Brain microvascular endothelial cell (primary cell): Measurements from ENCODE around the gene ORM2.

Experiments used
- DNase-seq: peaks from one replicate; pipeline ENCODE4 v3.0.0-alpha.2; 2020
- H3K27ac ChIP-seq: fragments of 250-450 bp; sonication (Bioruptor Pico); 2 replicates; pipeline ENCODE4 v1.5.1; 2020; ENCODE audit warnings: mild to moderate bottlenecking, moderate library complexity
- H3K27me3 ChIP-seq: fragments of 250-450 bp; sonication (Bioruptor Pico); replicated peaks from 2 replicates; pipeline ENCODE4 v1.5.1; 2020; ENCODE audit warnings: mild to moderate bottlenecking
- H3K36me3 ChIP-seq: fragments of 250-450 bp; sonication (Bioruptor Pico); replicated peaks from 2 replicates; pipeline ENCODE4 v1.5.1; 2020; ENCODE audit warnings: mild to moderate bottlenecking
- H3K4me3 ChIP-seq: 2 replicates; pipeline ENCODE4 v1.5.1; 2011; ENCODE audit warnings: low read depth, mild to moderate bottlenecking, control low read depth, low read length, moderate library complexity
- in situ Hi-C: cut with HindIII; loops from 2 replicates; pipeline ENCODE4 v1.10.0; 2017; ENCODE audit warnings: low sequenced_read_pairs, low pct_ligation_motif_present
- TF ChIP-seq, protein P1 (sequence below): IDR thresholded peaks from 2 replicates; pipeline ENCODE4 v1.5.1; 2011; ENCODE audit warnings: low read depth, mild to moderate bottlenecking, moderate library complexity, low read length, control low read depth, inconsistent platforms; ENCODE audit errors: missing control alignments

The ORM2 gene

DNA sequence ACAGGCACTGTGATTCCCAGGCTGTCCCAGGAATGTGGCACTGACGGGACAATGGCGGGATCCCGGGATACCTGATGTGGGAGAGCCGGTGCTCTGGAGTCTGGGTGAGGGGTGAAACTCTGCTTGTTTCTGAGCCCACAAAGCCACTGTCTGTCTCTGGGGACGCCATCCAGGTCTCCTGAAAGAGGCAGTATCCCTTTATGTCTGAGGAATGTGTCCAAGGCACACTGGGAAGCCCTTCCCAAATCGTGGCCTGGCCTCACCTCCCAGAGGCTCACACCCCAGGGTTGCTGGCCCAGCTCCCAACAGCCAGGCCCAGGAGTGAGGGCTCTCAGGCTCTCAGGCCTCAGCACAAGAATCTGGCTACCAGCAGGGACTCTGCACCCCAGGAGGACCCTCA, 27.1 kb downstream of the ORM2 start:
- Histone ChIP-seq H3K4me3 (no peak overlapping the region), H3K27me3 (no peaks in the 10 kb centered on the region), H3K36me3 (peaks cover 52% of the 10 kb centered on the region), H3K27ac (no peak overlapping the region)
- in situ Hi-C loops, result no loop called here
- DNase-seq, result no peak
- TF ChIP-seq, protein P1, sequence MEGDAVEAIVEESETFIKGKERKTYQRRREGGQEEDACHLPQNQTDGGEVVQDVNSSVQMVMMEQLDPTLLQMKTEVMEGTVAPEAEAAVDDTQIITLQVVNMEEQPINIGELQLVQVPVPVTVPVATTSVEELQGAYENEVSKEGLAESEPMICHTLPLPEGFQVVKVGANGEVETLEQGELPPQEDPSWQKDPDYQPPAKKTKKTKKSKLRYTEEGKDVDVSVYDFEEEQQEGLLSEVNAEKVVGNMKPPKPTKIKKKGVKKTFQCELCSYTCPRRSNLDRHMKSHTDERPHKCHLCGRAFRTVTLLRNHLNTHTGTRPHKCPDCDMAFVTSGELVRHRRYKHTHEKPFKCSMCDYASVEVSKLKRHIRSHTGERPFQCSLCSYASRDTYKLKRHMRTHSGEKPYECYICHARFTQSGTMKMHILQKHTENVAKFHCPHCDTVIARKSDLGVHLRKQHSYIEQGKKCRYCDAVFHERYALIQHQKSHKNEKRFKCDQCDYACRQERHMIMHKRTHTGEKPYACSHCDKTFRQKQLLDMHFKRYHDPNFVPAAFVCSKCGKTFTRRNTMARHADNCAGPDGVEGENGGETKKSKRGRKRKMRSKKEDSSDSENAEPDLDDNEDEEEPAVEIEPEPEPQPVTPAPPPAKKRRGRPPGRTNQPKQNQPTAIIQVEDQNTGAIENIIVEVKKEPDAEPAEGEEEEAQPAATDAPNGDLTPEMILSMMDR, result no peak

DNA sequence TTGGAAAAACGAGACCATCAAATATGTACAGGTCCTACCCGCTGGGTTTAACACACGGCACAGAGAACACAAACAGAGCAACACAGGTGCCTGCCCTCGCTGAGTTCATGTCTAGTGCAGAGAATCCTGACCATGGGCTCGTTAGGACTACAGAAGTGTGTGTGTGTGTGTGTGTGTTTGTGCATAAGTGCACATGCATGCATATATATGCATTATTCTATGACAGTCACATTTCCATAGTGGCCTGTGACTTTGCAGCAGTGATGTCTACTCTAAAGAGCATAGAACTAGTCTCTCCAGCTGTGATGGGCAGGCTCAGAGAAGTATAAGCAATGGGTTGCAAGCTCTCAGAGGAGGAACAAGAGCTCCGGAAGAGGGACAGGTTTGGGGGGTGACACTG, 27.7 kb downstream of the ORM2 start:
- H3K27ac ChIP-seq, result no peak overlapping the region
- H3K36me3 ChIP-seq, result peaks cover 57% of the 10 kb centered on the region
- TF ChIP-seq, protein P1, result no peak
- H3K27me3 ChIP-seq, result no peaks in the 10 kb centered on the region
- DNase-seq, result no peak
- H3K4me3 ChIP-seq, result no peak overlapping the region
- in situ Hi-C loops, result no loop called here

DNA sequence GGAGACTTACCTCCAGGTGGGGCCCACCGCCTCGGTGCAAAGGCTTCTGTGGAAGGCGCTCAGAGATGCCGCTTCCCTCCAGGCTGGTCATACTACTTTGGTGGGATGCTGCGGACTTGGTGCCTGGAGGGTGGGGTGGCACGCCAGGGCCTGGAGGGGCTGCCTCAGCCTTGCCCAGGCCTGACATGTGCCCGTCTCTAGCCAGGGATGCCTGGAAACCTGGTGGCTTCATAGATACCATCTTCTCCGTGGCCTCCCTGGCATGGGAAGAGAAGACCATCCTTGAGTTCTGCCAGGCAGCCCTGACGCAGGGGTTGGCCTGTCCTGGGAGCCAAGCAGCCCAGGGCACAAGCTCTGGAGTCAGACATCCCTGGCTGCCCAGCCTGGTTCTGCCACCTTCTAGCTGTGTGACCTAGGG, 28.3 kb downstream of the ORM2 start:
- DNase-seq, result no peak
- TF ChIP-seq, protein P1, result no peak
- Histone ChIP-seq H3K27ac (no peak overlapping the region), H3K27me3 (no peaks in the 10 kb centered on the region), H3K36me3 (peaks cover 61% of the 10 kb centered on the region), H3K4me3 (no peak overlapping the region)
- in situ Hi-C loops, result no loop called here

DNA sequence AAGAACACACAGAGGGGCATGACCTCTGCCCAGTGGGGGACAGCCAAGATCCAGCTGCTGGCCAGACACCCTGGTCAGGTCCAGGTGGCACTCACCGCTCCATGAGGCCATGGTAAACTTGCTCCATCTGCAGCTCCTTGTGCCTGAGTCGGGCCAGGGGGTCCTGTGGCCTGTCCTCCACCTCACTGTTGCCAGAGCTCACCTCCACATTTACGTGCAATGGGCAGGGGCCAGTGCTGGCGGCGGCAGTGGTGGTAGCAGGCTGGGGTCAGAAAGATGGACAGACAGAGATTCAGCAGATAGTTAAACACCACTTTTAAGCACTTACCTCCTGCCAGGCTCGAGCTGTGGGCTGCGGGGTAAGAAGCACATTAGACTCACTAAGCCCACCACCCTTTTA, 30.1 kb downstream of the ORM2 start:
- TF ChIP-seq, protein P1, result no peak
- no peak for DNase-seq
- Histone ChIP-seq H3K36me3 (peaks cover 61% of the 10 kb centered on the region), H3K4me3 (no peak overlapping the region), H3K27ac (no peak overlapping the region), H3K27me3 (no peaks in the 10 kb centered on the region)
- in situ Hi-C loops, result no loop called here

DNA sequence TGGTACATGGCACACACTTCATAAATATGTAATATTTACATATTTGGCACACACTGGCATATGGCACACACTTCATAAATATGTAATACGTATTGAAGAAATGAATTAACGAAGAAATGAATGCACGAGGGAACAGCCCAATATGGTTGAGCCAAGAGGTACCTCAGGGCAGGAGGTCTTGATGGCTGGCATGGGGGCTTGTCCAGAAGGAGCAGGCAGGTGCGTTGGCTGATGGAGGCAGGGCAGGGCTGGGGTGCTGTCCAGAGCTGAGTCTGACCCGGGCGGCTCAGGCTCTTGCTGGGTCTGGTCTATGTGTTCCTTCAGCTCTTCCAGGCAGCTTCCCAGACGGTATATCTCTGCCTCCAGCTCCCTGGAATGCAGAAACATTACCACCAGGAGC, 31.9 kb downstream of the ORM2 start:
- H3K36me3 ChIP-seq, result peaks cover 60% of the 10 kb centered on the region
- DNase-seq, result no peak
- no peak overlapping the region for H3K4me3 ChIP-seq
- no peaks in the 10 kb centered on the region for H3K27me3 ChIP-seq
- no peak overlapping the region for H3K27ac ChIP-seq
- in situ Hi-C loops, result no loop called here
- TF ChIP-seq, protein P1, result no peak

DNA sequence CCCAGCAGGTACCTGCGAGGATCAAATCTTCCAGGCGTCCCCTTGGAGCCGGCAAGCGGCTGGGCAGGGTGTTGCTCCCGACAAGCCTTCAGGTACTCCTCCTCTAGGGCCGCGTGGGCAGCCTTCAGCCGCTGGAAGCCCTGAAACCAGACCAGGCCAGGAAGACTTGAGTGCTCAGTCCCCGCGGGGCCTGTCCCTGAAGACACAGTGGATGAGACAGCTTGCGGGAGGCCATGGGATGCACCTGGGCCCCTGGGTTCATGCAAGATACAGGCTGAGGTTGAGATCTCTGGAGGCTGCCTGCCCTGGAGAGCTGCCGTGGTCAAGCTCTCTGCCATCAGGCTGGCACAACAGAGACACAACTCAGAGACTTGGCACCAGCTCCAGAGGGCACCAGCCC, 32.7 kb downstream of the ORM2 start:
- DNase-seq, result no peak
- in situ Hi-C loops, result no loop called here
- Histone ChIP-seq H3K27me3 (no peaks in the 10 kb centered on the region), H3K27ac (no peak overlapping the region), H3K4me3 (no peak overlapping the region), H3K36me3 (peaks cover 53% of the 10 kb centered on the region)
- TF ChIP-seq, protein P1, result no peak
